GM19455 (cell line): ENCODE measurements around the gene GIPR.
"Not testable (repeated sequence)": the region's sequence is repeated elsewhere in the genome, so short reads cannot be mapped to it uniquely, and the experiment has no call there.

ENCODE experiments used
- ATAC-seq: cut with Tn5 transposase; IDR thresholded peaks from one replicate; pipeline ENCODE4 v1.9.1; 2021; ENCODE audit not compliant: unreplicated experiment

GIPR gene

GRCh38 chr19:45645631-45646344 lies 22.2 kb upstream of the GIPR start:
- ATAC-seq, result peak; percentile 44

- no peak for ATAC-seq
These were observed 21.7 kb upstream of the GIPR start for GRCh38 chr19:45646345-45646698.

- no peak for ATAC-seq
These were observed 17.3 kb upstream of the GIPR start for GRCh38 chr19:45650722-45651121.

- ATAC-seq, result no peak
These were observed 14.4 kb upstream of the GIPR start for GRCh38 chr19:45653634-45654033.

- no peak for ATAC-seq
These were observed 12.9 kb upstream of the GIPR start for GRCh38 chr19:45655073-45655472.

- ATAC-seq, result no peak
These were observed 10.4 kb upstream of the GIPR start for GRCh38 chr19:45657520-45658167.

GRCh38 chr19:45659096-45659729 lies 8.8 kb upstream of the GIPR start:
- ATAC-seq, result no peak

GRCh38 chr19:45660636-45661035 lies 7.4 kb upstream of the GIPR start:
- ATAC-seq, result no peak

- ATAC-seq, result no peak
These were observed 4.2 kb upstream of the GIPR start for GRCh38 chr19:45663800-45664199.

GRCh38 chr19:45664575-45664974 lies 3.4 kb upstream of the GIPR start:
- ATAC-seq, result no peak

GRCh38 chr19:45668342-45668871 lies 386 bp downstream of the GIPR start:
- no peak for ATAC-seq

- peak; percentile 42 for ATAC-seq
These were observed 2.8 kb downstream of the GIPR start for GRCh38 chr19:45670670-45671453.

GRCh38 chr19:45674946-45675345 lies 6.9 kb downstream of the GIPR start:
- no peak for ATAC-seq

GRCh38 chr19:45676851-45677263 lies 8.8 kb downstream of the GIPR start:
- no peak for ATAC-seq

GRCh38 chr19:45677351-45678230 lies 9.6 kb downstream of the GIPR start:
- ATAC-seq, result no peak

GRCh38 chr19:45681391-45682015 lies 13.5 kb downstream of the GIPR start:
- ATAC-seq, result peak; percentile 64

GRCh38 chr19:45682117-45682516 lies 14.1 kb downstream of the GIPR start:
- no peak for ATAC-seq

GRCh38 chr19:45682908-45683307 lies 14.9 kb downstream of the GIPR start:
- no peak for ATAC-seq

GRCh38 chr19:45685045-45685444 lies 17.0 kb downstream of the GIPR start:
- not testable (repeated sequence) for ATAC-seq

GRCh38 chr19:45687599-45687998 lies 19.6 kb downstream of the GIPR start:
- no peak for ATAC-seq
